Naive thymus-derived CD4-positive, alpha-beta T cell (primary cell): ENCODE data around the gene TTC32. TPM values are rescaled to one million over a fixed set of nuclear protein-coding genes. Genes with fewer than 3 reads are reported as not detected.

Source experiments
- ATAC-seq: fragments of 150-1000 bp; cut with Tn5 transposase; 2 replicates; pipeline ENCODE4 v1.10.0; 2021; ENCODE audit warnings: mild to moderate bottlenecking, moderate library complexity
- CTCF ChIA-PET: fragments of 350-600 bp; sonication (Branson Sonifier 250); formaldehyde crosslinking; loops from one replicate; lab custom pipeline; 2021; ENCODE audit warnings: antibody characterized with exemption; lab: Charles Lee
- POLR2A ChIA-PET: fragments of 350-600 bp; sonication (Branson Sonifier 250); formaldehyde crosslinking; loops from one replicate; lab custom pipeline; 2021; ENCODE audit warnings: antibody characterized with exemption, inconsistent platforms; lab: Charles Lee
- DNase-seq, 9 donors: peaks; one replicate each; pipeline versions ENCODE4 v3.0.0 to v3.0.0-alpha.2; 2020 to 2022; ENCODE audit warnings: mixed read lengths in 1 of 9
- H3K27ac ChIP-seq: one replicate; pipeline ENCODE4 v1.7.0; 2013; ENCODE audit warnings: mild to moderate bottlenecking, low read depth, low read length, moderate library complexity
- H3K27me3 ChIP-seq, 2 donors: one replicate each; pipeline ENCODE4 v1.7.0; 2013; ENCODE audit warnings: low read length in 2 of 2, mild to moderate bottlenecking in 2 of 2, moderate library complexity in 2 of 2; ENCODE audit not compliant: control insufficient read depth in 2 of 2, insufficient read depth in 2 of 2
- H3K36me3 ChIP-seq, 3 experiments: 1 replicate in 2 of 3; 2 replicates in 1 of 3; pipeline ENCODE4 v1.7.0; 2013; ENCODE audit warnings: low read length in 3 of 3, mild to moderate bottlenecking in 3 of 3, moderate library complexity in 1 of 3; ENCODE audit not compliant: insufficient read depth in 3 of 3, control insufficient read depth in 2 of 3
- H3K4me1 ChIP-seq, 2 donors: one replicate each; pipeline ENCODE4 v1.7.0; 2013; ENCODE audit warnings: low read length in 2 of 2, mild to moderate bottlenecking in 2 of 2, moderate library complexity in 1 of 2; ENCODE audit not compliant: control insufficient read depth in 2 of 2, insufficient read depth in 2 of 2
- H3K4me3 ChIP-seq: 2 replicates; pipeline ENCODE4 v1.7.0; 2013; ENCODE audit warnings: mild to moderate bottlenecking, low read length
- H3K9me3 ChIP-seq, 3 experiments: 1 replicate in 2 of 3; 2 replicates in 1 of 3; pipeline ENCODE4 v1.7.0; 2013; ENCODE audit warnings: low read length in 3 of 3; ENCODE audit not compliant: control insufficient read depth in 2 of 3
- H3K27ac Mint-ChIP-seq, 9 donors: one replicate each; pipeline ENCODE4 v1.8.0; 2020 to 2022; ENCODE audit warnings: mixed read lengths in 9 of 9, mild to moderate bottlenecking in 8 of 9, moderate library complexity in 5 of 9, inconsistent platforms in 2 of 9
- H3K27me3 Mint-ChIP-seq, 5 donors: one replicate each; pipeline ENCODE4 v1.8.0; 2021 to 2022; ENCODE audit warnings: mixed read lengths in 5 of 5, mild to moderate bottlenecking in 1 of 5
- H3K36me3 Mint-ChIP-seq, 5 donors: one replicate each; pipeline ENCODE4 v1.8.0; 2020 to 2022; ENCODE audit warnings: mixed read lengths in 5 of 5, mild to moderate bottlenecking in 3 of 5, inconsistent platforms in 1 of 5
- H3K4me1 Mint-ChIP-seq, 7 donors: one replicate each; pipeline ENCODE4 v1.8.0; 2020 to 2022; ENCODE audit warnings: mixed read lengths in 7 of 7, mild to moderate bottlenecking in 3 of 7, inconsistent platforms in 1 of 7
- H3K4me3 Mint-ChIP-seq, 10 donors: one replicate each; pipeline ENCODE4 v1.8.0; 2020 to 2022; ENCODE audit warnings: mild to moderate bottlenecking in 10 of 10, mixed read lengths in 10 of 10, moderate library complexity in 6 of 10, inconsistent platforms in 2 of 10
- H3K9me3 Mint-ChIP-seq, 11 donors: one replicate each; pipeline ENCODE4 v1.8.0; 2020 to 2022; ENCODE audit warnings: mixed read lengths in 11 of 11, mild to moderate bottlenecking in 4 of 11, inconsistent platforms in 1 of 11, moderate library complexity in 1 of 11
- intact Hi-C, 2 donors: fragments of 100-400 bp; cut with micrococcal nuclease; formaldehyde crosslinking; loops; one replicate each; pipeline ENCODE4 v1.15.1; 2023
- polyA plus RNA-seq, 2 donors: library from polyadenylated mRNA; unstranded; fragments of 300-500 nt; fragmentation: Illumina TruSeq; gene quantifications; one replicate each; pipeline ENCODE4 v1.2.3, GENCODE V29; 2021
- total RNA-seq, 6 experiments: library from RNA in 5 of 6; stranded (reverse) in 5 of 6; gene quantifications; 1 replicate in 5 of 6; 2 replicates in 1 of 6; pipeline ENCODE4 v1.2.3 and lab custom pipeline; 2021 to 2026

Gene TTC32
- 10 to 100 TPM; 23.1 to 58.0 (median 44.9) TPM for total RNA-seq
- 10 to 100 TPM; 25.9 to 41.5 TPM for polyA plus RNA-seq
- total RNA-seq (lab: John Stamatoyannopoulos, UW), result 18.7 reads per million, percentile 49 among the genes with 10 or more reads in this experiment

- ATAC-seq, result peak; percentile 91
- ChIA-PET POLR2A (interaction anchor here (0.7 to 1.3 kb wide), 11 partner anchors 22 to 1343 kb away, joined by 3 to 22 read pairs (median 4); partner anchors contain the start of genes HS1BP3, LAPTM4A, LDAH and RDH14), CTCF (interaction anchor here (0.9 kb wide), 1 partner anchor 8 kb away, joined by 3 read pairs; no protein-coding TSS in a partner anchor)
- Histone ChIP-seq H3K4me1 (peaks cover 15 to 23% of the 10 kb centered on the region in 2 donors), H3K4me3 (peak within 1 kb of the TSS; percentile 95), H3K36me3 (peaks cover 0 to 5% (median 0%) of the 10 kb centered on the region in 3 experiments), H3K9me3 (no peaks in the 10 kb centered on the region), H3K27ac (peak within 1 kb of the TSS; percentile 83), H3K27me3 (no peaks in the 10 kb centered on the region)
- intact Hi-C loops, result loop anchor here (1.0 to 5.0 kb wide), 15 partner anchors 33 to 1341 kb away; partner anchors contain the start of genes HS1BP3 (in 2 of the 2), LAPTM4A (in 2 of the 2), LDAH (in 2 of the 2) and RDH14 (in 2 of the 2)
- Mint-ChIP-seq H3K4me3 (peak within 1 kb of the TSS; percentile 84 to 99 (median 96)), H3K27ac (peak within 1 kb of the TSS; percentile 93 to 100 (median 99)), H3K4me1 (peaks cover 24 to 35% (median 31%) of the 10 kb centered on the region in 7 donors), H3K9me3 (peaks cover 0 to 3% (median 0%) of the 10 kb centered on the region in 11 donors), H3K36me3 (peaks cover 0 to 9% (median 4%) of the 10 kb centered on the region in 5 donors), H3K27me3 (peaks cover 8 to 19% (median 13%) of the 10 kb centered on the region in 5 donors)
- DNase-seq, result peak; percentile 90 to 98 (median 96)
Observed at GRCh38 chr2:19901442-19902215, at the start of gene TTC32. Gene TTC32 (minus strand): TSS chr2:19901983. CDS start chr2:19901854, 129 bp downstream.

- H3K4me3 Mint-ChIP-seq, result no peak overlapping the region
- H3K4me1 Mint-ChIP-seq, result no peaks in the 10 kb centered on the region
- intact Hi-C loops, result no loop called here
- Histone ChIP-seq H3K9me3 (no peaks in the 10 kb centered on the region), H3K4me1 (no peaks in the 10 kb centered on the region), H3K27me3 (no peaks in the 10 kb centered on the region), H3K36me3 (peaks cover 0 to 4% (median 0%) of the 10 kb centered on the region in 3 experiments), H3K4me3 (no peak overlapping the region), H3K27ac (no peak overlapping the region)
- H3K36me3 Mint-ChIP-seq, result peaks cover 0 to 42% (median 10%) of the 10 kb centered on the region in 5 donors
- no peaks in the 10 kb centered on the region for H3K9me3 Mint-ChIP-seq
- ATAC-seq (no peak), DNase-seq (no peak)
- no peaks in the 10 kb centered on the region for H3K27me3 Mint-ChIP-seq
- POLR2A ChIA-PET, result interaction anchor here (0.6 kb wide), 1 partner anchor 335 kb away, joined by 3 read pairs; no protein-coding TSS in a partner anchor
- no peak overlapping the region for H3K27ac Mint-ChIP-seq
- CTCF ChIA-PET, result no interaction called here
Observed at GRCh38 chr2:19949071-19949470, 47.3 kb upstream of the TTC32 start.

GRCh38 chr2:19947184-19947940 lies 45.6 kb upstream of the TTC32 start:
- POLR2A ChIA-PET, result no interaction called here
- intact Hi-C loops, result no loop called here
- no peak for DNase-seq

DNA sequence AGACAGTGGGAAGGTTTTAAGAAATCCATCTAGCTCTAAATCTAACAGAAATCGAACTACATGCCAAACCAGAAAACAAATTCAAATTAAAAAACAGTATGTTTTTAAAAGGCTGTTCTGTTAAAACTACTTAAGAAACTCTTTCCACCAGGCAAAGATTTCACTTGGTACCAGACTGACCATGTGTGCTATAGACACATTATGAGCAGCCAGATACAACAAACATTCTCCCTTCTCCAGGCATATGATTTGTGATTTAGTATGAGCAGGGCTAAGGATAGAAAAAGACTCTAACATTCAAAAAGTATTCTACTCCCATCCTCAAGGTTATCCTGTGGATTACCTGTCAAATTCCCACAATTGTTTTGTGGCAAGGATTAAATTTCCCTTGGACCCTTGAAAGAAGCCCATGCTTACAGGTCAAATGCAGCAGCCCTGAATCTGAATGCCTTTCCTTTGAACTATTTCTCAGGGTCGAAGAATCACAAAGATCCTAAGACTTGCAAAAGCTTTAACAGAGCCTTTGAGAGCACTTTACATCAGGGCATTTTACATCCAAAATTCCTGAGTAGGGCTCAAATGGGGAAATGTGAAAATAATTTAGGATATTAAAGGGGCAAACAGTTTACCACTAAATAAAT lies 42.5 kb upstream of the TTC32 start:
- H3K4me3 ChIP-seq, result no peak overlapping the region
- H3K4me3 Mint-ChIP-seq, result no peak overlapping the region
- H3K27me3 Mint-ChIP-seq, result no peaks in the 10 kb centered on the region
- H3K36me3 ChIP-seq, result peaks cover 0 to 4% (median 0%) of the 10 kb centered on the region in 3 experiments
- no peaks in the 10 kb centered on the region for H3K4me1 ChIP-seq
- no peaks in the 10 kb centered on the region for H3K27me3 ChIP-seq
- no peaks in the 10 kb centered on the region for H3K4me1 Mint-ChIP-seq
- ChIA-PET POLR2A (no interaction called here), CTCF (no interaction called here)
- no peaks in the 10 kb centered on the region for H3K9me3 Mint-ChIP-seq
- no peak for ATAC-seq
- no peak for DNase-seq
- intact Hi-C loops, result no loop called here
- H3K9me3 ChIP-seq, result no peaks in the 10 kb centered on the region
- H3K27ac Mint-ChIP-seq, result no peak overlapping the region
- H3K27ac ChIP-seq, result no peak overlapping the region
- H3K36me3 Mint-ChIP-seq, result peaks cover under 1 to 34% (median 6%) of the 10 kb centered on the region in 5 donors

More at GRCh38 chr2:19947184-19947940, 45.6 kb upstream of the TTC32 start:
- ATAC-seq, result no peak
- Mint-ChIP-seq H3K27me3 (no peaks in the 10 kb centered on the region), H3K9me3 (no peaks in the 10 kb centered on the region), H3K27ac (no peak overlapping the region), H3K4me1 (no peaks in the 10 kb centered on the region), H3K4me3 (peak overlapping the region in 1 of 10 donors; percentile 23), H3K36me3 (peaks cover 0 to 38% (median 10%) of the 10 kb centered on the region in 5 donors)
- Histone ChIP-seq H3K4me1 (no peaks in the 10 kb centered on the region), H3K9me3 (no peaks in the 10 kb centered on the region), H3K36me3 (peaks cover 0 to 4% (median 0%) of the 10 kb centered on the region in 3 experiments), H3K27me3 (no peaks in the 10 kb centered on the region), H3K27ac (no peak overlapping the region), H3K4me3 (no peak overlapping the region)
- CTCF ChIA-PET, result interaction anchor here (0.7 kb wide), 1 partner anchor 87 kb away, joined by 3 read pairs; no protein-coding TSS in a partner anchor

GRCh38 chr2:19943189-19943588 lies 41.4 kb upstream of the TTC32 start:
- DNase-seq (no peak), ATAC-seq (no peak)
- intact Hi-C loops, result no loop called here
- no peaks in the 10 kb centered on the region for H3K4me1 Mint-ChIP-seq
- H3K27ac Mint-ChIP-seq, result no peak overlapping the region
- POLR2A ChIA-PET, result no interaction called here
- H3K27me3 Mint-ChIP-seq, result no peaks in the 10 kb centered on the region
- no peak overlapping the region for H3K27ac ChIP-seq
- no peak overlapping the region for H3K4me3 Mint-ChIP-seq
- peaks cover 0 to 4% (median 0%) of the 10 kb centered on the region in 3 experiments for H3K36me3 ChIP-seq
- CTCF ChIA-PET, result no interaction called here
- H3K36me3 Mint-ChIP-seq, result peaks cover 0 to 36% (median 5%) of the 10 kb centered on the region in 5 donors
- no peaks in the 10 kb centered on the region for H3K4me1 ChIP-seq
- no peaks in the 10 kb centered on the region for H3K9me3 Mint-ChIP-seq
- no peaks in the 10 kb centered on the region for H3K27me3 ChIP-seq
- no peaks in the 10 kb centered on the region for H3K9me3 ChIP-seq
- no peak overlapping the region for H3K4me3 ChIP-seq

GRCh38 chr2:19942199-19942598 lies 40.4 kb upstream of the TTC32 start:
- peaks cover 3 to 40% (median 5%) of the 10 kb centered on the region in 5 donors for H3K36me3 Mint-ChIP-seq
- peaks cover 4% of the 10 kb centered on the region in 3 experiments for H3K36me3 ChIP-seq
- H3K4me3 Mint-ChIP-seq, result no peak overlapping the region
- H3K4me1 ChIP-seq, result no peaks in the 10 kb centered on the region
- no peaks in the 10 kb centered on the region for H3K4me1 Mint-ChIP-seq
- no peaks in the 10 kb centered on the region for H3K9me3 ChIP-seq
- POLR2A ChIA-PET, result no interaction called here
- no peak overlapping the region for H3K27ac Mint-ChIP-seq
- H3K27me3 Mint-ChIP-seq, result no peaks in the 10 kb centered on the region
- no peaks in the 10 kb centered on the region for H3K27me3 ChIP-seq
- no peak overlapping the region for H3K27ac ChIP-seq
- no peak for ATAC-seq
- no peaks in the 10 kb centered on the region for H3K9me3 Mint-ChIP-seq
- intact Hi-C loops, result no loop called here
- CTCF ChIA-PET, result no interaction called here
- H3K4me3 ChIP-seq, result no peak overlapping the region
- no peak for DNase-seq
